IPS-20b (cell line): Measurements from ENCODE around the gene SCGB3A1.

Experiments used
- H3K27ac ChIP-seq: one replicate; pipeline ENCODE4 v1.5.1; 2013; ENCODE audit warnings: low read length
- H3K27me3 ChIP-seq: 2 replicates; pipeline ENCODE4 v1.6.1; 2013; ENCODE audit warnings: mild to moderate bottlenecking, low read length, inconsistent platforms; ENCODE audit not compliant: insufficient read depth
- H3K36me3 ChIP-seq: 2 replicates; pipeline ENCODE4 v1.6.1; 2013; ENCODE audit warnings: low read depth, mild to moderate bottlenecking, inconsistent platforms, low read length, moderate library complexity; ENCODE audit not compliant: insufficient read depth
- H3K4me1 ChIP-seq: 2 replicates; pipeline ENCODE4 v1.6.1; 2013; ENCODE audit warnings: mild to moderate bottlenecking, control low read depth, inconsistent platforms, low read length, moderate library complexity; ENCODE audit not compliant: insufficient read depth
- H3K4me3 ChIP-seq: 2 replicates; pipeline ENCODE4 v1.5.1; 2013; ENCODE audit warnings: mild to moderate bottlenecking, low read length, inconsistent platforms
- H3K9ac ChIP-seq: 2 replicates; pipeline ENCODE4 v1.6.1; 2013; ENCODE audit warnings: low read depth, mild to moderate bottlenecking, inconsistent platforms, low read length, moderate library complexity
- H3K9me3 ChIP-seq: 2 replicates; pipeline ENCODE4 v1.6.1; 2013; ENCODE audit warnings: mild to moderate bottlenecking, low read depth, low read length, inconsistent platforms; ENCODE audit not compliant: insufficient read depth

Gene SCGB3A1

DNA sequence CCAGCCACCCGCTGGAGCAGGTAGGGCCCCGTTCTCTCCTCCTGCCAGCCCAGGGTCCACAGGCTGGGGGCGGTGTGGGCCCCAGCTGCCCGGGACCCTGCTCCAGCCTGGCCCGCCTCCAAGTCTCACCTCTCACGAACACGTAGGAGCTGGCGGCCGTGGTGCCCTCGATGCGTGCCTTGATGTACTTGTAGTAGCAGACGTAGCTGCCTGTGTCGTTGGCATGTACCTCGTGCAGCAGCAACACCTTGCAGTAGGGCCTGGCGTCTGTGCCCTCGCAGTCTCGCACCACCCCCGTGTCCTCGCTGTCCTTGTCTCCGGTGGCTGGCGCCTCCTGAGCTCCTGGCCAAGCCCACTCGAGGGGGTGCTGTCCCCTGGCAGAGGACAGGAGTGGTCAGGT is 39.1 kb upstream of the SCGB3A1 start:
- H3K4me3 ChIP-seq, result no peak overlapping the region
- no peaks in the 10 kb centered on the region for H3K4me1 ChIP-seq
- H3K36me3 ChIP-seq, result no peaks in the 10 kb centered on the region
- H3K9me3 ChIP-seq, result no peaks in the 10 kb centered on the region
- no peak overlapping the region for H3K9ac ChIP-seq
- H3K27me3 ChIP-seq, result no peaks in the 10 kb centered on the region
- no peak overlapping the region for H3K27ac ChIP-seq

DNA sequence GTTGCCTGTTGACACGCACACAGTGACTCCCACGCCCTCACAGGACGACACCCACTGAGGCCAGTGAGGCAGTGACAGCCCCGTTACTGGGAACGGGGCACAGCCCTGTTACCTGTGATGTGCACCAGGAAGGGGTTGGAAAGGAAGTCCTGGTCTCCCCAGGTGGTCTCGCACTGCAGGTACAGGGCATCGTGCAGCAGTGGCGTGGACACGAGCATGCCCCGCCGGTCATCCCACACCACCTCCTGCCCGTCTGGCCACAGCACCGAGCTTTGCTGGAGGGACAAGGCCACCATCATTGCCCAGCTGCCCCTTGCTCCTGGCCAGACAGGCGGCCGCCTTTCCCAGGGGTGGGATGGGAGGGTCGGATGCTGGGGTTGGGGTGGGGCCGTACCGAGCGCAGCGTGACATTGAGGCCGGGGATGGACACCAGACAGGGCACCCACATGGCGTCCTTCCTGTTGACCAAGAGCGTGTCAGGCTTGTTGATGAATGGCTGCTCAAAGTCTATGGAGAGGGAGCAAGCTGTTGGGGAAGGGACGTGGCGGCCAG is 38.6 kb upstream of the SCGB3A1 start:
- no peaks in the 10 kb centered on the region for H3K9me3 ChIP-seq
- H3K4me1 ChIP-seq, result no peaks in the 10 kb centered on the region
- no peak overlapping the region for H3K9ac ChIP-seq
- H3K27me3 ChIP-seq, result no peaks in the 10 kb centered on the region
- no peaks in the 10 kb centered on the region for H3K36me3 ChIP-seq
- no peak overlapping the region for H3K27ac ChIP-seq
- no peak overlapping the region for H3K4me3 ChIP-seq

DNA sequence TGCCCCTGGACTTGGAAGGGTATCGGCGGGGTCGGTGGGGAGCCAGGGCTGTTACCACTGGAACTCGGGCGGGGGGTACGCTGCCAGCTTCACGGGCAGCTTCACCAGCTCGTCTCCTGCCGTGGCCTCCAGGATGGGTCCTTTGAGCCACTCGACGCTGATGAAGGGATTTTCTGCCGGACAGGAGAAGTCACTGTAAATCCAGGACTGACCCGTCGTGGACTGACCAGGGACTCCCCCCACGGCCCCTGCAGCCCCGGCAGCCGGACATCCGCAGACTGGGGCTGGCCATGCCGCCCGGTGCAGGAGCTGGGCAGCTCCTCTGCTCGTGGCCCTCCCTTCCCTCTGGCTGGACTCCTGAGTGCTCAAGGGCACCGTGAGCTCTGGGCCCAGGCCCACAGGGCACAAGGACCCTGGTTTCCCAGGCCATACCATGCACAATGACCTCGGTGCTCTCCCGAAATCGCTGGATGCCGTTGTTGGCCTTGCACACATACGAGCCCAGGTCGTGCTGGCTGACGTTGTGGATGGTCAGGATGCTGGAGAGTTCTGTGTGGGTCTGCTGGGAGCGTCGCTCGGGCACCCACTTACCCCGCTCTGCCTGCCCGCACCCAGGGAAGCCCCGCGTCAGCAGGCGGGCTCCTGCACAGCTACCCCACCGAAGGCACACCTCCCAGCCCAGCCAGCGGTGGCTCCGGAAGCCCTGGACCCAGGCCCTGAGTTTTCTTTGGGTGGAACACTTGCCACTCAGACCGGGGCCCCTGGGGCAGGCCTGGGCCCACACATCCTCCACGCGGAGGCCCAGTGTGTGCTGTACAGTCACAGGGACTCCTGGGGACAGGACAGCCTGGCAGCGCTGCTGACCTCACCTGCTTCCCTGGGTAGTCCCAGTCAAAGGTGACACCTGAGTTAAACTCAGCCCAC is 37.8 kb upstream of the SCGB3A1 start:
- Histone ChIP-seq H3K36me3 (no peaks in the 10 kb centered on the region), H3K9me3 (no peaks in the 10 kb centered on the region), H3K4me3 (no peak overlapping the region), H3K4me1 (no peaks in the 10 kb centered on the region), H3K27ac (no peak overlapping the region), H3K9ac (no peak overlapping the region), H3K27me3 (no peaks in the 10 kb centered on the region)

DNA sequence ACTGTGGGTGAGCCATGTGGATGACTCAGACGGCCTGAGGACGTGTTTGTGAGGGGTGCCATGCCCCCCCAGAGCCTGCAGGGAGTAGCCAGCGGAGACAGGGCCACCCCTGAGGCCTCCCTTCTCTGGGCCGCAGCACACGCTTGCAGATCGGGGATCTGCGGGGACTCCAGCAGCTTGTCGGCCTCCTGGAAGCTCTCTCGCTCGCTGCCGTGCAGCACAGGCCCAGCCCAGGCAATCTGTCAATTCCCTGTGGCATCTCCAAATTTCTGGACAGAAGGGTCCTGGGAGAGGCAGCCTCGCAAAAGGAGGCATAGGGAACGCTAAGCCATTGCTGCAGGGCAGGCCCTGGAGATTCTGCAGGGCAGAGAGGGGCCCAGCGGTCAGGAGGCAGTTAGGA is 36.9 kb upstream of the SCGB3A1 start:
- no peak overlapping the region for H3K27ac ChIP-seq
- H3K27me3 ChIP-seq, result no peaks in the 10 kb centered on the region
- no peak overlapping the region for H3K4me3 ChIP-seq
- no peaks in the 10 kb centered on the region for H3K9me3 ChIP-seq
- H3K36me3 ChIP-seq, result no peaks in the 10 kb centered on the region
- no peak overlapping the region for H3K9ac ChIP-seq
- no peaks in the 10 kb centered on the region for H3K4me1 ChIP-seq

DNA sequence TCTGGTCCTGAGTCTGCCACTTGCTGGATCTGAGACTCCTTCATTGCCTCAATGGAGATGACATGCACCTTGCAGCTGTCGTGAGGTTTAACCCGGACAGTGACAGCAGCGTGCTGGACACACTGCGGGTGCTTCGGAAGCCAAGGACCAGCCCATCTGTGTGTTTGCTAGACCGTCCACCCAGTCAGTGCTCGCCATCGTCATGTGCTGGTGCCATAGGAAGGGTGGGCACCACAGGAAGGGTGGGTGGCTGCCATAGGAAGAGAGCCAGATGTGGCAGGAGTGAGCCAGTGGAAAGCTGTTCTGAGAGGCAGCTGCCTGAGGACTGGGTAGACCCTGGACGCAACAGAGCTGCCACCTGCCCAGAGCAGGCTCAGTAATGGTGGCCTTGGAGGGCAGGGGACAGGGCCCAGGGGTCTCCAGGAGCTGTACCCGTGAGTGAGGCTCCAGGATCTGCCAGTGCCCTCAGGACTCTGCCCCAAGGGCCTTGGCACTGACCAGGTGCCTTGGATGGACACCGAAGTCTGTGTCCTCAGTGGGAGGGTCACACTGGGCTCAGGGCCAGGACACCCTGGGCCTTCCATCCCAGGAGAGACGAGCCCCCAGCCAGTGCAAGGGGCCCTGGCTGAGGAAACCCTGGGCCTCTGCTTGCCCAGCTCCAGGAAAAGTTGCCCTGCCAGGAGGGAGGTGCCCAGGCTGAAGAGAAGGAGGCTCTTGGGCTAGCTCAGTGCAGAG is 36.3 kb upstream of the SCGB3A1 start:
- no peak overlapping the region for H3K9ac ChIP-seq
- no peaks in the 10 kb centered on the region for H3K9me3 ChIP-seq
- no peaks in the 10 kb centered on the region for H3K36me3 ChIP-seq
- no peaks in the 10 kb centered on the region for H3K27me3 ChIP-seq
- no peak overlapping the region for H3K27ac ChIP-seq
- no peaks in the 10 kb centered on the region for H3K4me1 ChIP-seq
- no peak overlapping the region for H3K4me3 ChIP-seq

GRCh38 chr5:180626661-180627385 is 35.5 kb upstream of the SCGB3A1 start:
- no peak overlapping the region for H3K27ac ChIP-seq
- no peaks in the 10 kb centered on the region for H3K4me1 ChIP-seq
- no peaks in the 10 kb centered on the region for H3K9me3 ChIP-seq
- H3K27me3 ChIP-seq, result no peaks in the 10 kb centered on the region
- no peak overlapping the region for H3K4me3 ChIP-seq
- H3K9ac ChIP-seq, result no peak overlapping the region
- no peaks in the 10 kb centered on the region for H3K36me3 ChIP-seq

- Histone ChIP-seq H3K9ac (no peak overlapping the region), H3K9me3 (no peaks in the 10 kb centered on the region), H3K27me3 (no peaks in the 10 kb centered on the region), H3K4me3 (no peak overlapping the region), H3K4me1 (no peaks in the 10 kb centered on the region), H3K27ac (no peak overlapping the region), H3K36me3 (no peaks in the 10 kb centered on the region)
Measured at GRCh38 chr5:180625791-180626660, 34.7 kb upstream of the SCGB3A1 start.

GRCh38 chr5:180625125-180625790 is 34.0 kb upstream of the SCGB3A1 start:
- no peak overlapping the region for H3K27ac ChIP-seq
- no peaks in the 10 kb centered on the region for H3K9me3 ChIP-seq
- no peak overlapping the region for H3K9ac ChIP-seq
- peaks cover under 1% of the 10 kb centered on the region; the same call in 1 of the 2 replicates for H3K27me3 ChIP-seq
- H3K4me1 ChIP-seq, result no peaks in the 10 kb centered on the region
- no peaks in the 10 kb centered on the region for H3K36me3 ChIP-seq
- H3K4me3 ChIP-seq, result no peak overlapping the region

- no peaks in the 10 kb centered on the region for H3K9me3 ChIP-seq
- H3K4me3 ChIP-seq, result no peak overlapping the region
- no peak overlapping the region for H3K9ac ChIP-seq
- peaks cover 8% of the 10 kb centered on the region for H3K27me3 ChIP-seq
- H3K27ac ChIP-seq, result no peak overlapping the region
- no peaks in the 10 kb centered on the region for H3K36me3 ChIP-seq
- no peaks in the 10 kb centered on the region for H3K4me1 ChIP-seq
Measured at GRCh38 chr5:180624587-180624986, 33.3 kb upstream of the SCGB3A1 start.

GRCh38 chr5:180623844-180624243 is 32.5 kb upstream of the SCGB3A1 start:
- Histone ChIP-seq H3K9me3 (no peaks in the 10 kb centered on the region), H3K4me3 (no peak overlapping the region), H3K27ac (no peak overlapping the region), H3K9ac (no peak overlapping the region), H3K36me3 (no peaks in the 10 kb centered on the region), H3K27me3 (peaks cover 12% of the 10 kb centered on the region), H3K4me1 (no peaks in the 10 kb centered on the region)
